Neural cell (in vitro differentiated cells): ENCODE measurements around the gene CCDC73.

Experiments used
- CTCF ChIP-seq: fragments of 450-650 bp; IDR thresholded peaks from 2 replicates; pipeline ENCODE4 v1.5.1; 2014; ENCODE audit warnings: antibody characterized with exemption, mild to moderate bottlenecking, moderate library complexity; ENCODE audit not compliant: poor library complexity, severe bottlenecking
- EP300 ChIP-seq: fragments of 450-650 bp; conservative IDR thresholded peaks from 2 replicates; pipeline ENCODE4 v1.6.1; 2014; ENCODE audit warnings: antibody characterized with exemption, mild to moderate bottlenecking, moderate library complexity; ENCODE audit not compliant: poor library complexity, severe bottlenecking
- EZH2 ChIP-seq: fragments of 200-600, 300-800 bp; shearing (Covaris generic), sonication (generic); IDR thresholded peaks from 2 replicates; pipeline ENCODE4 v1.6.1; 2014; ENCODE audit warnings: antibody characterized with exemption, low read length, borderline replicate concordance, mild to moderate bottlenecking; ENCODE audit not compliant: insufficient read depth, poor library complexity, severe bottlenecking
- POLR2AphosphoS5 ChIP-seq: IDR thresholded peaks from 2 replicates; pipeline ENCODE4 v1.6.1; 2012
- RAD21 ChIP-seq: fragments of 450-650 bp; conservative IDR thresholded peaks from 2 replicates; pipeline ENCODE4 v1.6.1; 2014; ENCODE audit warnings: antibody characterized with exemption, mild to moderate bottlenecking, moderate library complexity
- REST ChIP-seq: IDR thresholded peaks from 2 replicates; pipeline ENCODE4 v1.6.1; 2012; ENCODE audit warnings: borderline replicate concordance

- no peak for TF ChIP-seq POLR2AphosphoS5
- TF ChIP-seq CTCF: no peak
- TF ChIP-seq EP300: no peak
- no peak for TF ChIP-seq REST
- no peak for TF ChIP-seq EZH2
- TF ChIP-seq RAD21: no peak
Measured at GRCh38 chr11:32704775-32705174, 89.7 kb downstream of the CCDC73 start.
